ENCODE data around the gene PM20D1. TPM values are rescaled to one million over a fixed set of nuclear protein-coding genes. Genes with fewer than 3 reads are reported as not detected.
"Not testable (repeated sequence)": the region's sequence is repeated elsewhere in the genome, so short reads cannot be mapped to it uniquely, and the experiment has no call there.

The PM20D1 gene
- polyA plus RNA-seq, 1 experiment = not detected

DNA sequence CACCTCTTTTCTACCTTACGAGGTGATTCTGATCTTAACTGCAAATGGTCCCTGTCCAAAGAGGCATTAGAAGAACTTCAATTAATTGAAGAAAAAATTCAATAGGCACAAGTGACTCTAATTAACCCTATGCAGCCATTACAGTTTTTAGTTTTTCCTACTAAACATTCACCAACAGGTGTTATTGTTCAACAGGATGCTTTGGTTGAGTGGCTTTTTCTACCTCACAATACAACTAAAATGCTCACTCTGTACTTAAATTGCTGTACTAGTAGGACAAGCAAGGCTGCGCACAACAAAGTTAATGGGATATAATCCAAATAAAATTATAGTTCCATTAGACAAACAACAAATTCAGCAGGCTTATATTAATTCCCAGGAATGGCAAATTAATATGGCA is 11.6 kb upstream of the PM20D1 start:
- POLR2A ChIA-PET = no interaction called here
- no peak for DNase-seq (ENCODE audit: low read depth)
- no peaks in the 10 kb centered on the region for H3K27me3 ChIP-seq (ENCODE audit: control insufficient read depth, insufficient read depth, low read length)
- no peak overlapping the region for H3K4me3 ChIP-seq (ENCODE audit: low read depth, low read length)
- CTCF ChIA-PET = no interaction called here
- TF ChIP-seq, protein P1, sequence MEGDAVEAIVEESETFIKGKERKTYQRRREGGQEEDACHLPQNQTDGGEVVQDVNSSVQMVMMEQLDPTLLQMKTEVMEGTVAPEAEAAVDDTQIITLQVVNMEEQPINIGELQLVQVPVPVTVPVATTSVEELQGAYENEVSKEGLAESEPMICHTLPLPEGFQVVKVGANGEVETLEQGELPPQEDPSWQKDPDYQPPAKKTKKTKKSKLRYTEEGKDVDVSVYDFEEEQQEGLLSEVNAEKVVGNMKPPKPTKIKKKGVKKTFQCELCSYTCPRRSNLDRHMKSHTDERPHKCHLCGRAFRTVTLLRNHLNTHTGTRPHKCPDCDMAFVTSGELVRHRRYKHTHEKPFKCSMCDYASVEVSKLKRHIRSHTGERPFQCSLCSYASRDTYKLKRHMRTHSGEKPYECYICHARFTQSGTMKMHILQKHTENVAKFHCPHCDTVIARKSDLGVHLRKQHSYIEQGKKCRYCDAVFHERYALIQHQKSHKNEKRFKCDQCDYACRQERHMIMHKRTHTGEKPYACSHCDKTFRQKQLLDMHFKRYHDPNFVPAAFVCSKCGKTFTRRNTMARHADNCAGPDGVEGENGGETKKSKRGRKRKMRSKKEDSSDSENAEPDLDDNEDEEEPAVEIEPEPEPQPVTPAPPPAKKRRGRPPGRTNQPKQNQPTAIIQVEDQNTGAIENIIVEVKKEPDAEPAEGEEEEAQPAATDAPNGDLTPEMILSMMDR (IDR thresholded peaks at IDR 0.05; ENCODE audit: insufficient read depth, low read depth, low read length) = no peak
- no peaks in the 10 kb centered on the region for H3K36me3 ChIP-seq (ENCODE audit: control insufficient read depth, insufficient read depth, low read length)

DNA sequence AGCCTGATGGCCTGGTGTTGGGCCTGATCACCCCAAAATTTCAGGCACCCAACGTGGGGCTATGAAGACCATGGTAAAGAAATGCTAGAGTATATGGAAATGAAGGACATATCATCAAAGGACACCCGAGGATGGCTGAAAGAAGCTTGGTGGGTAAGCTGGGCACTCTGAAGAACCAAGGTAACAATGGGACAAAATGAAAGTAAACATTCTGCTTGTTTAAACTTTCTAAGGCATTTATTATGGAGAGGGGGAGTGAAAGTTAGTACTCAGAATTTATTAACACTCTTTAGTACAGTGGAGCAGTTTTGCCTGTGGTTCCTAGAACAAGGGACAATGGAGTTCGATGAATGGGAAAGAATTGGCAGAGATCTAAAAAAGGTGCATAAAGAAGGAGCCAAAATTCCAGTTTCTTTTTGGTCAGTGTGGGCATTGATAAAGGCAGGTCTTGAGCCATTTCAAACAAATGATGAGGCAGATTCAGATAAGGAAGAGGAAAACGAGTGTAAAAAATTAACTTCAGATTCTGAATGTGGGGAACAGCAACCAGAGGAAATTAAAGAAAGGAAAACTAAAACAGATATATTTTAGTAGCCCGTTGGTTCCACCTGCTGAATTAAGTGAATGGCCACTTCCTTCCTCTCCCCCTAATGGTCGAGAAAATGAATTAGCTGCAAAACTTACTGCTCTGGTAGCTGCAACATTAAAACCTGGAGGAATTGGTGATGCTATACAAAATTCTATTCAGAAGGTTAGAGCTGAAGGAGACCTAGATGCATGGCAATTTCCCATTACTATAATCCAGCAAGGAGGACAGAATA is 8.4 kb upstream of the PM20D1 start:
- CTCF ChIA-PET = interaction anchor here (0.6 to 1.7 kb wide), 2 partner anchors 19 to 31 kb away, joined by 4 read pairs; no protein-coding TSS in a partner anchor
- Histone ChIP-seq H3K4me3 (ENCODE audit: low read depth, low read length) (no peak overlapping the region), H3K36me3 (ENCODE audit: control insufficient read depth, insufficient read depth, low read length) (no peaks in the 10 kb centered on the region), H3K27me3 (ENCODE audit: control insufficient read depth, insufficient read depth, low read length) (no peaks in the 10 kb centered on the region)
- POLR2A ChIA-PET = no interaction called here
- no peak for DNase-seq (ENCODE audit: low read depth)
- TF ChIP-seq, protein P1 (IDR thresholded peaks at IDR 0.05; ENCODE audit: insufficient read depth, low read depth, low read length) = no peak

DNA sequence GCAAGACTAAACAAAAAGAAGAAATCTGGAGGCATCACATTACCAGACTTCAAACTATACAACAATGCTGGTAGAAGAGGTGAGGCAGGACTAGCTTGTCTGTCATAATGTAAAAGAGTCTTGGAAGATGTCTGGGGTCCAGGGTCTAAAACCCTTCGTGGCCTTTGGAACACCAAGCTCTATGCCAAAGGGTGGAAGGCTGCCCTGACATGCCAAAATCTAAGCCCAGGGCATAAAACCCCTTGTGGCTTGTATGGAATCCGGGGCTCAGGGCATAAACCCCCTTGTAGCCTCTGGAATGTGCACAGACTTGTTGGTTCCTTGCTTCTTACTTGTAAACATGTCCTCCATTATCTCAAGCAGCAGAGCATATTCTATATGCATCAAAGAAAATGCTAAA is 7.6 kb upstream of the PM20D1 start:
- H3K27me3 ChIP-seq (ENCODE audit: control insufficient read depth, insufficient read depth, low read length); H3K4me3 ChIP-seq (ENCODE audit: low read depth, low read length); POLR2A ChIA-PET; CTCF ChIA-PET; DNase-seq (ENCODE audit: low read depth); H3K36me3 ChIP-seq (ENCODE audit: control insufficient read depth, insufficient read depth, low read length): not testable (repeated sequence)

DNA sequence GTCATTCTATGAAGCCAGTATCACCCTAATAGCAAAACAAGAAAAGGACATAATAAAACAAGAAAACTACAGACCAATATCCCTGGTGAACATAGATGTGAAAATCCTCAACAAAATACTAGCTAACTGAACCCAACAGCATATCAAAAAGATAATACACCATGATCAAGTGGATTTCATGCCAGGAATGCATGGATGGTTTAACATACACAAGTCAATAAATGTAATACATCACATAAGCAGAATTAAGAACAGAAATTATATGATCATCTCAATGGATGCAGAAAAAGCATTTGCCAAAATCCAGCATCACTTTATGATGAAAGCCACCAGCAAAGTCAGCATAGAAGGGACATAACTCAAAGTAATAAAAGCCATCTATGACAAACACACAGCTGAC is 6.5 kb upstream of the PM20D1 start:
- ChIA-PET POLR2A (no interaction called here), CTCF (no interaction called here)
- no peaks in the 10 kb centered on the region for H3K27me3 ChIP-seq (ENCODE audit: control insufficient read depth, insufficient read depth, low read length)
- H3K36me3 ChIP-seq (ENCODE audit: control insufficient read depth, insufficient read depth, low read length) = no peaks in the 10 kb centered on the region
- TF ChIP-seq, protein P1 (IDR thresholded peaks at IDR 0.05; ENCODE audit: insufficient read depth, low read depth, low read length) = no peak
- DNase-seq (ENCODE audit: low read depth) = no peak
- no peak overlapping the region for H3K4me3 ChIP-seq (ENCODE audit: low read depth, low read length)

DNA sequence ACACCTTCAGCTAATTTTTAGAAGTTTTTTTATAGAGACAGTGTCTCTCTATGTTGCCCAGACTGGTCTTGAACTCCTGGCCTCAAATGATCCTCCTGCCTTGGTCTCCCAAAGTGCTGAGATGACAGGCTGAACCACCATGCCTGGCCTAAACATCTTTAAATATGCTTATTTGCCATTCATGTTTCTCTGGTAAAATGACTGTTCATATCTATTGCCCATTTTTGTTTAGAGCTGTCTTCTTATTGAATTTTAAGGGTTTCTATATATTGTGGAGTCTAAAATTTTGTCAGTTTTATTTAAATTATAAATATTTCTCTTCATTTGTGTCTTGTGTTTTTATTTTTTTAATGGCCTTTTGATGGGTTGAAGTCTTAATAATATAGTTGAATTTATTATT is 3.0 kb upstream of the PM20D1 start:
- CTCF ChIA-PET = interaction anchor here (0.8 to 1.2 kb wide), 3 partner anchors 14 to 125 kb away, joined by 3 read pairs; no protein-coding TSS in a partner anchor
- no peak overlapping the region for H3K4me3 ChIP-seq (ENCODE audit: low read depth, low read length)
- H3K27me3 ChIP-seq (ENCODE audit: control insufficient read depth, insufficient read depth, low read length) = no peaks in the 10 kb centered on the region
- no peaks in the 10 kb centered on the region for H3K36me3 ChIP-seq (ENCODE audit: control insufficient read depth, insufficient read depth, low read length)
- POLR2A ChIA-PET = no interaction called here
- TF ChIP-seq, protein P1 (IDR thresholded peaks at IDR 0.05; ENCODE audit: insufficient read depth, low read depth, low read length) = no peak
- DNase-seq (ENCODE audit: low read depth) = no peak

DNA sequence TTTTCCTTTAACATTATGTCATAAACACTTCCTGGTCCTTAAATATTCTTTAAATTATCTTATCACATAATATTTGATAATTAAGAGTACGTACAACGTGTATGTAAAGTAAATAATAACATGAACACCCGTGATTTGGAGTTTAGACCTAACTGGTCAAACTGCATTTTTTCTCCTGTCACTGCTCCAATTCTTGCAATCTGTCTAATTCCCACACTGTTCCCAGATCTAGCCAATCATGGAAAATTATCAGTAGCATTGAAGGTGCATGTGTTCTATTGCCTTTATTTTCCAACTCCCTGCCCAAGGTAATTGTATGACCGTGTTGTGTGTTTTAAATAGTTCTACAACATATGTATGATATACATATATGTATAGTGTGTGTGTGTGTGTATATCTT is 2.1 kb upstream of the PM20D1 start:
- CTCF ChIA-PET = no interaction called here
- DNase-seq (ENCODE audit: low read depth) = no peak
- POLR2A ChIA-PET = no interaction called here
- Histone ChIP-seq H3K27me3 (ENCODE audit: control insufficient read depth, insufficient read depth, low read length) (no peaks in the 10 kb centered on the region), H3K4me3 (ENCODE audit: low read depth, low read length) (no peak overlapping the region), H3K36me3 (ENCODE audit: control insufficient read depth, insufficient read depth, low read length) (no peaks in the 10 kb centered on the region)
- TF ChIP-seq, protein P1 (IDR thresholded peaks at IDR 0.05; ENCODE audit: insufficient read depth, low read depth, low read length) = no peak
